Astrocyte (in vitro differentiated cells and primary cell): ENCODE data around the gene PALB2.

ENCODE experiments used
- EZH2 ChIP-seq: IDR thresholded peaks from 2 replicates; pipeline ENCODE4 v1.6.1; 2012; ENCODE audit warnings: mild to moderate bottlenecking, low read length, inconsistent platforms; ENCODE audit not compliant: insufficient read depth
- TF ChIP-seq, protein P1 (sequence below): IDR thresholded peaks from 2 replicates; pipeline ENCODE4 v1.5.1; 2011; ENCODE audit warnings: low read depth, mild to moderate bottlenecking, inconsistent platforms, low read length, moderate library complexity; ENCODE audit not compliant: insufficient read depth

DNA sequence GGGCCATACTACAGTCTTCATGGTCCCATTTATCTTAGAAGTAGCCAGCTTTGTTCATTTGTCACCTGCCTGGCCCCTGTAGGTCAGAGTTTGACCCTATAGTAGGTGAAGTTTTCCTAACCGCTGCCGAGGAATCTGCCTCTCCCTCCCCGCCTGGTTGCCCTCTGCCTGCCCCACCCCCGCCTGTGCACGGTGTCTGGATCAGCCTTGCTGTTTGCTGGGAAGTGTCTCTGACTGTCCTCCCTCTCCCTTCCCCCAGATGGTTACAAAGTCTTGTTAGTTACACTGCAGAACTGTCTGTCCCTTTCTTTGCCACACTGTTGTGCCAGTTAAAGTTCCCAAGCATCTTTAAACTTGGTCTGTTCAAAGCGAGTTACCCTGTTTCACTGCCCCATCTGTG, 77.9 kb downstream of the PALB2 start:
- TF ChIP-seq EZH2, result no peak
- TF ChIP-seq, protein P1, sequence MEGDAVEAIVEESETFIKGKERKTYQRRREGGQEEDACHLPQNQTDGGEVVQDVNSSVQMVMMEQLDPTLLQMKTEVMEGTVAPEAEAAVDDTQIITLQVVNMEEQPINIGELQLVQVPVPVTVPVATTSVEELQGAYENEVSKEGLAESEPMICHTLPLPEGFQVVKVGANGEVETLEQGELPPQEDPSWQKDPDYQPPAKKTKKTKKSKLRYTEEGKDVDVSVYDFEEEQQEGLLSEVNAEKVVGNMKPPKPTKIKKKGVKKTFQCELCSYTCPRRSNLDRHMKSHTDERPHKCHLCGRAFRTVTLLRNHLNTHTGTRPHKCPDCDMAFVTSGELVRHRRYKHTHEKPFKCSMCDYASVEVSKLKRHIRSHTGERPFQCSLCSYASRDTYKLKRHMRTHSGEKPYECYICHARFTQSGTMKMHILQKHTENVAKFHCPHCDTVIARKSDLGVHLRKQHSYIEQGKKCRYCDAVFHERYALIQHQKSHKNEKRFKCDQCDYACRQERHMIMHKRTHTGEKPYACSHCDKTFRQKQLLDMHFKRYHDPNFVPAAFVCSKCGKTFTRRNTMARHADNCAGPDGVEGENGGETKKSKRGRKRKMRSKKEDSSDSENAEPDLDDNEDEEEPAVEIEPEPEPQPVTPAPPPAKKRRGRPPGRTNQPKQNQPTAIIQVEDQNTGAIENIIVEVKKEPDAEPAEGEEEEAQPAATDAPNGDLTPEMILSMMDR, result no peak
